ENCODE results near the gene TPP2.

TPP2 gene

DNA sequence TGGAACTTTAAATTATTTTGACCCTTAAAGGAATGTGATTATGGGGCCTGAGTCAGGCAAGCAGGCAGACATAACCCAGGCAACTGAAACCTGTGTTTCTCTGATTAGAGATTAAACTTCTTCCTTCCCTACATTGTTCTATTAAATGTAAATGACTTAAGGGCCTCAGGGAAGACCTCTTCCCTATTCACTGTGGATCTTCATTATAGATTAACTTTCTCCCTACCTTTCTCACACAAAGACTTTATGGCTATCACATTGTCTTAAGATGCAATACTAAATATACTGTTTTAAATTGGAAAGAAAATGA, 106.9 kb downstream of the TPP2 start:
- DNase-seq, result no peak
- Histone ChIP-seq H3K4me2 (ENCODE audit: low read depth, low read length) (no peak overlapping the region), H2AFZ (ENCODE audit: low read length) (no peak overlapping the region), H3K9me3 (replicated peaks; ENCODE audit: insufficient read depth, low read length) (no peaks in the 10 kb centered on the region), H3K36me3 (replicated peaks; ENCODE audit: insufficient read depth, low read length) (no peaks in the 10 kb centered on the region), H3K9me2 (replicated peaks; ENCODE audit: insufficient read depth, low read length) (no peaks in the 10 kb centered on the region), H3K79me2 (ENCODE audit: low read length) (no peaks in the 10 kb centered on the region), H4K20me1 (ENCODE audit: insufficient read depth, low read length) (no peaks in the 10 kb centered on the region), H3K4me1 (ENCODE audit: low read length) (no peaks in the 10 kb centered on the region), H3K9ac (ENCODE audit: low read length) (no peak overlapping the region), H3K4me3 (ENCODE audit: low read length) (no peak overlapping the region), H3K27ac (ENCODE audit: low read length) (no peak overlapping the region), H3K27me3 (replicated peaks; ENCODE audit: insufficient read depth, low read length) (no peaks in the 10 kb centered on the region), H3F3A (ENCODE audit: insufficient read depth, low read length) (no peaks in the 10 kb centered on the region)
- TF ChIP-seq EZH2phosphoT487 (IDR thresholded peaks at IDR 0.05; ENCODE audit: low read length), result no peak
- TF ChIP-seq, protein P1, sequence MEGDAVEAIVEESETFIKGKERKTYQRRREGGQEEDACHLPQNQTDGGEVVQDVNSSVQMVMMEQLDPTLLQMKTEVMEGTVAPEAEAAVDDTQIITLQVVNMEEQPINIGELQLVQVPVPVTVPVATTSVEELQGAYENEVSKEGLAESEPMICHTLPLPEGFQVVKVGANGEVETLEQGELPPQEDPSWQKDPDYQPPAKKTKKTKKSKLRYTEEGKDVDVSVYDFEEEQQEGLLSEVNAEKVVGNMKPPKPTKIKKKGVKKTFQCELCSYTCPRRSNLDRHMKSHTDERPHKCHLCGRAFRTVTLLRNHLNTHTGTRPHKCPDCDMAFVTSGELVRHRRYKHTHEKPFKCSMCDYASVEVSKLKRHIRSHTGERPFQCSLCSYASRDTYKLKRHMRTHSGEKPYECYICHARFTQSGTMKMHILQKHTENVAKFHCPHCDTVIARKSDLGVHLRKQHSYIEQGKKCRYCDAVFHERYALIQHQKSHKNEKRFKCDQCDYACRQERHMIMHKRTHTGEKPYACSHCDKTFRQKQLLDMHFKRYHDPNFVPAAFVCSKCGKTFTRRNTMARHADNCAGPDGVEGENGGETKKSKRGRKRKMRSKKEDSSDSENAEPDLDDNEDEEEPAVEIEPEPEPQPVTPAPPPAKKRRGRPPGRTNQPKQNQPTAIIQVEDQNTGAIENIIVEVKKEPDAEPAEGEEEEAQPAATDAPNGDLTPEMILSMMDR (IDR thresholded peaks at IDR 0.05; ENCODE audit: low read length), result no peak
- TF ChIP-seq EZH2 (optimal IDR thresholded peaks at IDR 0.05; ENCODE audit: low read depth, low read length), result no peak

DNA sequence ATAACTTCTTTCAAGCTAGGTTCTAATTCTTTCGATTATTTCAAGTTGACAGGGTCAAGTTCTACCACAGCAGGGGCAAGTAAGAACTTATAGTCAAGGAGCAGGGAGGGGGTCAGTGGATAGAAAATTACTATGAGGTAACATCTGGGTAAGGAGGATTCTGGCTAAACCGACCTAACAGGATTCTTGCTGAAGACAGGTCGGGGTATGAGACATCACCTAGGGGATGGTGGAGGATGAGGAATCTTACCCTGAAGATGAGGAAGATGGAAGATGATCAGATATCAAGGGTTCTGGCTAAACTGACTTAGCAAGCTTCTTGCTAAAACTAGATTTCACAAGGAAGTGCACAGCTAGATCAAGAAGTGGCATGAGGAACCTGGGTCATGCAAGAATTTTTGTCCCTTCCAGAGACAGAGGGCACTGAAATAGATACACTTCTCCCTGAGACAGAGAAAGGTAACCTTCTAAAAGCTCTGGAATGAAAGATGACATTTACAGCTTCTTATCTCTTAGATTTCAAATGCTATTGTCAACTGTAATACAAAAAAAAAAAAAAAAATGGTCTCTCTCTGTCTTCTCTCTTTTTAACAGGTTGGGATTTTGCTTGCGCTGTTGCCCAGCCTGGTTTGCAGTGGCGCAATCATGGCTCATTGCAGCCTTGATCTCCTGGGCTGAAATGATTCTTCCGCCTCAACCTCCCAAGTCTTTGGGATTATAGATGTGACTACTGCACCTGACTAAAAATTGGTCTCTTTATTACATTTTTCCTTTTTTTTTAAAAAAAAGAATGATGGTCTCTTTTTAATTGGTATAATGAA, 107.7 kb downstream of the TPP2 start:
- Histone ChIP-seq H3K36me3 (replicated peaks; ENCODE audit: insufficient read depth, low read length) (no peaks in the 10 kb centered on the region), H3K79me2 (ENCODE audit: low read length) (no peaks in the 10 kb centered on the region), H3K9me3 (replicated peaks; ENCODE audit: insufficient read depth, low read length) (no peaks in the 10 kb centered on the region), H3K4me3 (ENCODE audit: low read length) (no peak overlapping the region), H3K27ac (ENCODE audit: low read length) (no peak overlapping the region), H3K4me2 (ENCODE audit: low read depth, low read length) (no peak overlapping the region), H3K9ac (ENCODE audit: low read length) (no peak overlapping the region), H4K20me1 (ENCODE audit: insufficient read depth, low read length) (no peaks in the 10 kb centered on the region), H3F3A (ENCODE audit: insufficient read depth, low read length) (no peaks in the 10 kb centered on the region), H3K4me1 (ENCODE audit: low read length) (no peaks in the 10 kb centered on the region), H3K27me3 (replicated peaks; ENCODE audit: insufficient read depth, low read length) (no peaks in the 10 kb centered on the region), H2AFZ (ENCODE audit: low read length) (no peak overlapping the region), H3K9me2 (replicated peaks; ENCODE audit: insufficient read depth, low read length) (no peaks in the 10 kb centered on the region)
- TF ChIP-seq EZH2 (optimal IDR thresholded peaks at IDR 0.05; ENCODE audit: low read depth, low read length) (no peak), EZH2phosphoT487 (IDR thresholded peaks at IDR 0.05; ENCODE audit: low read length) (no peak)
- TF ChIP-seq, protein P1 (IDR thresholded peaks at IDR 0.05; ENCODE audit: low read length), result no peak
- DNase-seq, result no peak

DNA sequence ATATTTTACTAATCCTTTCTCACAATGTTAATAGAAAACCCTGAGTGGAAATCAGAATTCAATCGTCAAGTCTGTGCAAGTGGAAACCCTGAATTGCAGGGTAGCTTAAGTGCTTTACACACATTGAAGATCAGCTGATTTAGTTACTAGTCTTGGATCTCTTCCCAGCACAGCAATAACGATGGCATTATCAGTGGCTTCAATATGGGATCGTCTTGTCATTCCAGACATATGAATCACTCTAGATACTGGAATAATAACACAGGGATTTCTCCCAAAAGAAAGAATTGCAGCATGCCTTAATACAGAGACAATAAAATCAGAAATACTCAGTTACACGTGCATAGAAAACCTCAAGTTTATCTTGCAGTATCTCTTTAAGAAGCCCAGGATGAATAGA, 110.7 kb downstream of the TPP2 start:
- H4K20me1 ChIP-seq (ENCODE audit: insufficient read depth, low read length), result no peaks in the 10 kb centered on the region
- H3K9me2 ChIP-seq (replicated peaks; ENCODE audit: insufficient read depth, low read length), result no peaks in the 10 kb centered on the region
- H3K9me3 ChIP-seq (replicated peaks; ENCODE audit: insufficient read depth, low read length), result no peaks in the 10 kb centered on the region
- H3K4me1 ChIP-seq (ENCODE audit: low read length), result no peaks in the 10 kb centered on the region
- H3K27me3 ChIP-seq (replicated peaks; ENCODE audit: insufficient read depth, low read length), result no peaks in the 10 kb centered on the region
- H3K4me2 ChIP-seq (ENCODE audit: low read depth, low read length), result no peak overlapping the region
- H2AFZ ChIP-seq (ENCODE audit: low read length), result no peak overlapping the region
- DNase-seq, result no peak
- H3K27ac ChIP-seq (ENCODE audit: low read length), result no peak overlapping the region
- no peak overlapping the region for H3K4me3 ChIP-seq (ENCODE audit: low read length)
- TF ChIP-seq EZH2phosphoT487 (IDR thresholded peaks at IDR 0.05; ENCODE audit: low read length) (no peak), EZH2 (optimal IDR thresholded peaks at IDR 0.05; ENCODE audit: low read depth, low read length) (no peak)
- TF ChIP-seq, protein P1 (IDR thresholded peaks at IDR 0.05; ENCODE audit: low read length), result no peak
- H3F3A ChIP-seq (ENCODE audit: insufficient read depth, low read length), result no peaks in the 10 kb centered on the region
- no peaks in the 10 kb centered on the region for H3K79me2 ChIP-seq (ENCODE audit: low read length)
- H3K36me3 ChIP-seq (replicated peaks; ENCODE audit: insufficient read depth, low read length), result no peaks in the 10 kb centered on the region
- no peak overlapping the region for H3K9ac ChIP-seq (ENCODE audit: low read length)
